Small intestine (tissue), 7 donors: ENCODE data around the gene MERTK. TPM values are rescaled to one million over a fixed set of nuclear protein-coding genes. Genes with fewer than 3 reads are reported as not detected.
A peak's percentile ranks its signal among the peaks of the same experiment; 100 is the strongest.

ENCODE experiments used
- DNase-seq, 2 donors: peaks; one replicate each; pipeline versions ENCODE4 v3.0.0 to v3.0.0-alpha.2; 2013
- FAIRE-seq: peaks from 2 replicates; lab custom pipeline; 2012; peaks lifted over from hg19 to GRCh38; lab: Jason Lieb, UNC
- H3K27ac ChIP-seq, 3 donors: one replicate each; pipeline ENCODE4 v1.5.1; 2013; ENCODE audit warnings: low read length in 2 of 3, mild to moderate bottlenecking in 2 of 3, control low read depth in 1 of 3, inconsistent platforms in 1 of 3, low read depth in 1 of 3, moderate library complexity in 1 of 3
- H3K27me3 ChIP-seq, 3 donors: one replicate each; pipeline ENCODE4 v1.6.1; 2013; ENCODE audit warnings: low read length in 3 of 3, inconsistent platforms in 1 of 3; ENCODE audit not compliant: control insufficient read depth in 3 of 3, insufficient read depth in 3 of 3
- H3K36me3 ChIP-seq, 3 donors: one replicate each; pipeline ENCODE4 v1.6.1; 2013; ENCODE audit warnings: low read length in 3 of 3, inconsistent platforms in 1 of 3, low read depth in 1 of 3, mild to moderate bottlenecking in 1 of 3, moderate library complexity in 1 of 3; ENCODE audit not compliant: control insufficient read depth in 3 of 3, insufficient read depth in 2 of 3
- H3K4me1 ChIP-seq, 3 donors: one replicate each; pipeline ENCODE4 v1.6.1; 2013; ENCODE audit warnings: low read length in 2 of 3, inconsistent platforms in 1 of 3, low read depth in 1 of 3, mild to moderate bottlenecking in 1 of 3, moderate library complexity in 1 of 3; ENCODE audit not compliant: control insufficient read depth in 3 of 3, insufficient read depth in 2 of 3
- H3K4me3 ChIP-seq, 3 donors: one replicate each; pipeline ENCODE4 v1.5.1; 2013; ENCODE audit warnings: low read length in 3 of 3, control low read depth in 1 of 3, inconsistent platforms in 1 of 3, low read depth in 1 of 3, mild to moderate bottlenecking in 1 of 3, moderate library complexity in 1 of 3
- H3K9me3 ChIP-seq, 2 donors: one replicate each; pipeline ENCODE4 v1.6.1; 2013; ENCODE audit warnings: low read depth in 1 of 2, low read length in 1 of 2; ENCODE audit not compliant: control insufficient read depth in 2 of 2, insufficient read depth in 1 of 2
- WGBS, 3 donors: extraction: QIAGEN DNeasy Blood & Tissue Kit; methylation state at CpG; one replicate each; pipeline ENCODE4 v1.1.7; 2013; 5-methylcytosine and 5-hydroxymethylcytosine counted together
- polyA plus RNA-seq, 4 donors: library from polyadenylated mRNA; stranded (reverse) in 3 of 4; unstranded in 1 of 4; fragments of 200-250 nt in 3 of 4; fragments of 120-200 nt in 1 of 4; gene quantifications; one replicate each; pipeline versions ENCODE4 v1.2.1 to v1.2.3, GENCODE V29; 2013
- donor health status: healthy with polysubstance abuse.
- donor health status: control.
- donor health status: control.
- donor health status: Bipolar disorder and iron deficiency.
- donor health status: healthy.

Gene MERTK
- polyA plus RNA-seq, 4 donors = 4.1 to 9.8 (median 7.1) TPM

DNA sequence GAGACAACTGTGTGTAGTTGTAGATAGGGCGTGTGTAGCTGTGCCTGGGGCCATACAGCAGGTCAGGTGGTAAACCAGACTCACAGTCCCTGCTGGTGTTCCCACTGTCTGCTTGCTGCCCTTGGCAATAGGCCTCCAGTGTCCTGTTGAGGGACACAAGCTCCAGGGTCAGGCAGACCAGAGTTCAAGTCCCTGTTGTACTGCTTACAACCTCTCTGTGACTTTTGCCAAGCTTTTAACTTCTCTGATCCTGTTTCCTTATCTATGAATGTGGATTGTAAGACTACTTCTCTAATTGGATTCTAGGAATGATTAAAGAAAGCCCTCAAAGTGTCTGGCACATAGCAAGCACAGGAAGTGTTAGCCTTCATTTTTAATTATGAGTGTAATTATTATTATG lies 68.6 kb downstream of the MERTK start:
- H3K9me3 ChIP-seq = no peaks in the 10 kb centered on the region
- DNase-seq (no peak), FAIRE-seq (no peak)
- no peak overlapping the region for H3K4me3 ChIP-seq
- no peak overlapping the region for H3K27ac ChIP-seq
- H3K36me3 ChIP-seq = peaks cover 0 to 10% (median 5%) of the 10 kb centered on the region in 3 donors
- 65 to 93% (median 84%) methylated on average over 1 of the region's 1 CpG for WGBS, 3 donors
- H3K4me1 ChIP-seq = peaks cover 0 to 3% (median 0%) of the 10 kb centered on the region in 3 donors
- H3K27me3 ChIP-seq = no peaks in the 10 kb centered on the region

- Histone ChIP-seq H3K36me3 (peaks cover 0 to 6% (median 3%) of the 10 kb centered on the region in 3 donors), H3K4me1 (peaks cover 2 to 10% (median 3%) of the 10 kb centered on the region in 3 donors), H3K27me3 (no peaks in the 10 kb centered on the region), H3K27ac (no peak overlapping the region), H3K4me3 (no peak overlapping the region), H3K9me3 (no peaks in the 10 kb centered on the region)
- FAIRE-seq (no peak), DNase-seq (no peak)
- 63 to 94% (median 87%) methylated on average over 1 of the region's 1 CpG for WGBS, 3 donors
These were observed 72.0 kb downstream of the MERTK start for GRCh38 chr2:111970453-111970852.

DNA sequence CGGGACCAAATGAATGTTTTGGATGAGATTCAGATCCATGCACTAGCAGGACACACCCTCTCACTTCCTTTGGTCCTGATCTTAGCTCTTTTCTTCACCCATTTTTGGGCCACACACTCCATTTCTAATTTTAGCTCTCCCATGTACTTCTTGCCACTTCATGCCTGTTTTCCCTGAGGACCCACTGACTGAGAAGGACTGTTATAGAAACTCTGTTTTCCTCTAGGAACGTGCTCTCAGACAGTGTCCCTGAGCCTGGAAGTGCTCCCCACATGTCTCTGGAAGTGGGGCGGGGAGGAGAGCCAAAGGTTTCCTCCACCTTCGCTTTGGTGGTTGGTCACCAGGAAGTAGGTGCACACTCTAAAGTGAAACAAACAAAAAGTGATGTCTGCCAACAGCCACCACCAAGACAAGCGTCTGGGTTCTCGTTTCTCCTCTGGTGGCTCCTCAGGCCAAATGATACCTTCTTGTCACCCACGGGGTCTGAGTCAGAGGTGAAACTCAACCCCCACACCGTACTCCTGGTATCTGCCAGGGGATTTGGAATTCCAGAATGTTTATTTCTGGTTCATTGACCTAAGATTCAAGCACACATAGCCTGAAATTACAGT lies 74.7 kb downstream of the MERTK start:
- 13 to 34% (median 29%) methylated on average over 8 of the region's 8 CpGs for WGBS, 3 donors
- Histone ChIP-seq H3K4me3 (no peak overlapping the region), H3K4me1 (peaks cover 2 to 19% (median 3%) of the 10 kb centered on the region in 3 donors), H3K27ac (peak overlapping the region in 1 of 3 donors; percentile 26), H3K9me3 (no peaks in the 10 kb centered on the region), H3K27me3 (no peaks in the 10 kb centered on the region), H3K36me3 (peaks cover 0 to 6% (median 0%) of the 10 kb centered on the region in 3 donors)
- FAIRE-seq (no peak), DNase-seq (peak in 1 of 2 donors; percentile 70)

- Histone ChIP-seq H3K36me3 (peaks cover 0 to 4% (median 0%) of the 10 kb centered on the region in 3 donors), H3K27ac (no peak overlapping the region), H3K4me1 (peaks cover 2 to 19% (median 3%) of the 10 kb centered on the region in 3 donors), H3K9me3 (no peaks in the 10 kb centered on the region), H3K27me3 (no peaks in the 10 kb centered on the region), H3K4me3 (no peak overlapping the region)
- 92 to 95% (median 93%) methylated on average over 4 of the region's 4 CpGs for WGBS, 3 donors
- FAIRE-seq (no peak), DNase-seq (no peak)
These were observed 75.3 kb downstream of the MERTK start for GRCh38 chr2:111973701-111974100.

- no peak overlapping the region for H3K4me3 ChIP-seq
- no peaks in the 10 kb centered on the region for H3K27me3 ChIP-seq
- DNase-seq = peak; percentile 93 to 96
- FAIRE-seq = no peak
- H3K4me1 ChIP-seq = peaks cover 2 to 19% (median 3%) of the 10 kb centered on the region in 3 donors
- 12 to 42% (median 35%) methylated on average over 11 of the region's 11 CpGs for whole genome bisulfite sequencing, 3 donors
- no peaks in the 10 kb centered on the region for H3K36me3 ChIP-seq
- H3K27ac ChIP-seq = peak overlapping the region in 2 of 3 donors; percentile 59 to 76
- no peaks in the 10 kb centered on the region for H3K9me3 ChIP-seq
These were observed 76.7 kb downstream of the MERTK start for GRCh38 chr2:111975053-111975552.

DNA sequence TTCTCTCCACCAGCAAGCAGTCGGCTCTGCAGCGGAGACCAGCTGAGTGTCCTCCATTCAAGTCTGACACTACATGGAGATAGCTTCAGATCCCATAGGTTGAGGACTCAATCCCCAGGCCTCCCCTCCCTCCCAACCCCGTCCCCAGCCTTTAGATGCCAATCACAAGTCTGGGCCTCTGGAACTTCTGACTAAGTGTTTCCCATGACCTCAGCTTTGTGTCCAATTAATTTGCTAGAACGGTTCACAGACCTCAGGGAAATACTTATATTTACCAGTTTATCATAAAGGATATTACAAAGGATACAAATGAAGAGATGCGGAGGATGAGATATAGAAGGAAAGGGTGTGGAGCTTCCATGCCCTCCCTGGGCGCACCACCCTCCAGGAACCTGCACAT lies 77.4 kb downstream of the MERTK start:
- no peak overlapping the region for H3K4me3 ChIP-seq
- no peak for DNase-seq
- no peaks in the 10 kb centered on the region for H3K9me3 ChIP-seq
- no peaks in the 10 kb centered on the region for H3K27me3 ChIP-seq
- WGBS, 3 donors = 60 to 81% (median 74%) methylated on average over 6 of the region's 6 CpGs
- peaks cover 2 to 19% (median 3%) of the 10 kb centered on the region in 3 donors for H3K4me1 ChIP-seq
- H3K27ac ChIP-seq = peak overlapping the region in 2 of 3 donors; percentile 59 to 77
- FAIRE-seq = no peak
- no peaks in the 10 kb centered on the region for H3K36me3 ChIP-seq

- DNase-seq = no peak
- 94 to 97% (median 96%) methylated on average over 1 of the region's 1 CpG for WGBS, 3 donors
- H3K9me3 ChIP-seq = no peaks in the 10 kb centered on the region
- H3K27ac ChIP-seq = no peak overlapping the region
- no peaks in the 10 kb centered on the region for H3K27me3 ChIP-seq
- FAIRE-seq = no peak
- peaks cover 2 to 19% (median 3%) of the 10 kb centered on the region in 3 donors for H3K4me1 ChIP-seq
- no peak overlapping the region for H3K4me3 ChIP-seq
- no peaks in the 10 kb centered on the region for H3K36me3 ChIP-seq
These were observed 78.8 kb downstream of the MERTK start for GRCh38 chr2:111977240-111977639.

DNA sequence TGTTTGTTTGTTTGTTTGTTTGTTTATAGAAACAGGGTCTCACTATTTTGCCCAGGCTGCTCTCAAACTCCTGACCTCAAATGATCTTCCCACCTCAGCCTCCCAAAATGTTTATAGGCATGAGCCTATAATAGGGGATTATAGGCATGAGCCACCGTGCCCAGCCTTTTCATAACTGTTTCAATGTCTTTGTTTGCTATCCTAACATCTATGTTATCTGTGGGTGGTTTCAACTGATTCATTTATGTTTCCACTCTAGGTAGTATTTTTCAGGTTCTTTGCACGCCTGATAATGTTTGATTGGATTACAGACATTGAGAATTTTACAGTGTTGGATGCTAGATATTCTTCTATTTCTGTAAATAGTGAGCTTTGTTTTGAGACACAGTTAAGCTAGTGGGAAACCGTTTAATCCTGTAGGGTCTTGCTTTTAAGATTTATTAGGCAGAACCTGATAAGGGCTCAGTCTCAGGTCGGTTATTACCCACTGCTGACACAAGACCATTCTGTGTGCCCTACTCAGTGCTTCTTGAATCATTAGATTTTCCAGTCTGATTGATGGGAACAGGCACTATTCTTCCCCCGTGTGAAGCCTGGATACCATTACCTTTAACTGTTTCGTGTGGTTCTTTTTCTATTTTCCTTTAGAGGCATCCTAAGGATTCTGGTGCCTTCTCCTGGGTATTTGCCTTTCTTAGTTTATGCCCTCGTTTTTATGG lies 80.2 kb downstream of the MERTK start:
- no peak overlapping the region for H3K27ac ChIP-seq
- no peak overlapping the region for H3K4me3 ChIP-seq
- peaks cover 0 to 17% (median 3%) of the 10 kb centered on the region in 3 donors for H3K4me1 ChIP-seq
- WGBS, 3 donors = 71 to 77% (median 75%) methylated on average over 7 of the region's 7 CpGs
- no peak for FAIRE-seq
- no peaks in the 10 kb centered on the region for H3K27me3 ChIP-seq
- H3K9me3 ChIP-seq = no peaks in the 10 kb centered on the region
- H3K36me3 ChIP-seq = peaks cover 0 to 6% (median 0%) of the 10 kb centered on the region in 3 donors
- no peak for DNase-seq
